Neural progenitor cell (in vitro differentiated cells): ENCODE results near the gene LY6G6F.

Experiments used
- EZH2phosphoT487 ChIP-seq: fragments of 200-600 bp; sonication (generic); IDR thresholded peaks from 2 replicates; pipeline ENCODE4 v1.6.1; 2017; ENCODE audit warnings: antibody characterized with exemption
- TF ChIP-seq, protein P1 (sequence below): fragments of 200-600 bp; sonication (generic); IDR thresholded peaks from 2 replicates; pipeline ENCODE4 v1.5.1; 2017; ENCODE audit warnings: antibody characterized with exemption, mild to moderate bottlenecking

GRCh38 chr6:31663961-31664789 lies 42.5 kb upstream of the LY6G6F start:
- TF ChIP-seq, protein P1, sequence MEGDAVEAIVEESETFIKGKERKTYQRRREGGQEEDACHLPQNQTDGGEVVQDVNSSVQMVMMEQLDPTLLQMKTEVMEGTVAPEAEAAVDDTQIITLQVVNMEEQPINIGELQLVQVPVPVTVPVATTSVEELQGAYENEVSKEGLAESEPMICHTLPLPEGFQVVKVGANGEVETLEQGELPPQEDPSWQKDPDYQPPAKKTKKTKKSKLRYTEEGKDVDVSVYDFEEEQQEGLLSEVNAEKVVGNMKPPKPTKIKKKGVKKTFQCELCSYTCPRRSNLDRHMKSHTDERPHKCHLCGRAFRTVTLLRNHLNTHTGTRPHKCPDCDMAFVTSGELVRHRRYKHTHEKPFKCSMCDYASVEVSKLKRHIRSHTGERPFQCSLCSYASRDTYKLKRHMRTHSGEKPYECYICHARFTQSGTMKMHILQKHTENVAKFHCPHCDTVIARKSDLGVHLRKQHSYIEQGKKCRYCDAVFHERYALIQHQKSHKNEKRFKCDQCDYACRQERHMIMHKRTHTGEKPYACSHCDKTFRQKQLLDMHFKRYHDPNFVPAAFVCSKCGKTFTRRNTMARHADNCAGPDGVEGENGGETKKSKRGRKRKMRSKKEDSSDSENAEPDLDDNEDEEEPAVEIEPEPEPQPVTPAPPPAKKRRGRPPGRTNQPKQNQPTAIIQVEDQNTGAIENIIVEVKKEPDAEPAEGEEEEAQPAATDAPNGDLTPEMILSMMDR, result no peak
- no peak for TF ChIP-seq EZH2phosphoT487
